Trophoblast cell (in vitro differentiated cells and primary cell): Measurements from ENCODE around the gene LPA.
"Not testable (repeated sequence)": the region's sequence is repeated elsewhere in the genome, so short reads cannot be mapped to it uniquely, and the experiment has no call there.

Experiments used
- DNase-seq, 2 donors: peaks; one replicate each; pipeline ENCODE4 v3.0.0-alpha.2; 2016
- H2AFZ ChIP-seq: 2 replicates; pipeline ENCODE4 v1.6.1; 2013; ENCODE audit warnings: low read length, moderate library complexity, mild to moderate bottlenecking; ENCODE audit not compliant: insufficient read depth, poor library complexity
- H2AK5ac ChIP-seq: 2 replicates; pipeline ENCODE4 v1.6.1; 2013; ENCODE audit warnings: mild to moderate bottlenecking, low read length
- H2BK120ac ChIP-seq: 2 replicates; pipeline ENCODE4 v1.6.1; 2013; ENCODE audit warnings: low read length, mild to moderate bottlenecking, moderate library complexity; ENCODE audit not compliant: insufficient read depth, poor library complexity
- H2BK12ac ChIP-seq: 2 replicates; pipeline ENCODE4 v1.6.1; 2013; ENCODE audit warnings: mild to moderate bottlenecking, low read length, moderate library complexity
- H2BK5ac ChIP-seq: 2 replicates; pipeline ENCODE4 v1.6.1; 2013; ENCODE audit warnings: low read length, low read depth, moderate library complexity, mild to moderate bottlenecking; ENCODE audit not compliant: poor library complexity
- H3K14ac ChIP-seq: 2 replicates; pipeline ENCODE4 v1.6.1; 2013; ENCODE audit warnings: mild to moderate bottlenecking, low read length
- H3K18ac ChIP-seq: 2 replicates; pipeline ENCODE4 v1.6.1; 2013; ENCODE audit warnings: mild to moderate bottlenecking, low read length
- H3K23ac ChIP-seq: 2 replicates; pipeline ENCODE4 v1.6.1; 2013; ENCODE audit warnings: low read length
- H3K27ac ChIP-seq: 2 replicates; pipeline ENCODE4 v1.5.1; 2013; ENCODE audit warnings: low read depth, mild to moderate bottlenecking, inconsistent platforms, low read length, moderate library complexity
- H3K27me3 ChIP-seq: 2 replicates; pipeline ENCODE4 v1.6.1; 2013; ENCODE audit warnings: inconsistent platforms, mild to moderate bottlenecking, low read length, moderate library complexity; ENCODE audit not compliant: insufficient read depth
- H3K36me3 ChIP-seq, 2 experiments: 1 replicate in 1 of 2; 2 replicates in 1 of 2; pipeline ENCODE4 v1.6.1; 2013; ENCODE audit warnings: low read length in 2 of 2, mild to moderate bottlenecking in 2 of 2, moderate library complexity in 1 of 2; ENCODE audit not compliant: insufficient read depth in 2 of 2, control insufficient read depth in 1 of 2
- H3K4ac ChIP-seq: 2 replicates; pipeline ENCODE4 v1.6.1; 2013; ENCODE audit warnings: low read depth, mild to moderate bottlenecking, low read length, moderate library complexity
- H3K4me1 ChIP-seq, 2 experiments: 1 replicate in 1 of 2; 2 replicates in 1 of 2; pipeline ENCODE4 v1.6.1; 2013; ENCODE audit warnings: low read length in 2 of 2, mild to moderate bottlenecking in 2 of 2, moderate library complexity in 1 of 2; ENCODE audit not compliant: insufficient read depth in 2 of 2, control insufficient read depth in 1 of 2
- H3K4me2 ChIP-seq: 2 replicates; pipeline ENCODE4 v1.6.1; 2013; ENCODE audit warnings: inconsistent platforms, mild to moderate bottlenecking, low read length, moderate library complexity
- H3K4me3 ChIP-seq: 2 replicates; pipeline ENCODE4 v1.5.1; 2013; ENCODE audit warnings: mild to moderate bottlenecking, low read depth, low read length, inconsistent platforms
- H3K79me1 ChIP-seq: one replicate; pipeline ENCODE4 v1.6.1; 2013; ENCODE audit warnings: low read length
- H3K79me2 ChIP-seq: 2 replicates; pipeline ENCODE4 v1.6.1; 2013; ENCODE audit warnings: low read length, mild to moderate bottlenecking; ENCODE audit not compliant: control insufficient read depth, insufficient read depth, poor library complexity
- H3K9ac ChIP-seq: 2 replicates; pipeline ENCODE4 v1.6.1; 2013; ENCODE audit warnings: mild to moderate bottlenecking, low read length
- H3K9me3 ChIP-seq: 2 replicates; pipeline ENCODE4 v1.6.1; 2013; ENCODE audit warnings: low read depth, mild to moderate bottlenecking, control low read depth, inconsistent platforms, low read length; ENCODE audit not compliant: insufficient read depth
- H4K12ac ChIP-seq: 2 replicates; pipeline ENCODE4 v1.6.1; 2013; ENCODE audit warnings: low read depth, mild to moderate bottlenecking, low read length, moderate library complexity
- H4K8ac ChIP-seq: 2 replicates; pipeline ENCODE4 v1.6.1; 2013; ENCODE audit warnings: low read depth, mild to moderate bottlenecking, low read length, moderate library complexity
- H4K91ac ChIP-seq: one replicate; pipeline ENCODE4 v1.6.1; 2013; ENCODE audit warnings: low read depth, mild to moderate bottlenecking, low read length, moderate library complexity
- WGBS: extraction: QIAGEN DNeasy Blood & Tissue Kit; methylation state at CpG from one replicate; pipeline ENCODE4 v1.1.7; 2013; ENCODE audit warnings: missing lambda C conversion rate; ENCODE audit not compliant: insufficient read length, insufficient coverage; ENCODE audit errors: extremely low coverage; 5-methylcytosine and 5-hydroxymethylcytosine counted together

Gene LPA

DNA sequence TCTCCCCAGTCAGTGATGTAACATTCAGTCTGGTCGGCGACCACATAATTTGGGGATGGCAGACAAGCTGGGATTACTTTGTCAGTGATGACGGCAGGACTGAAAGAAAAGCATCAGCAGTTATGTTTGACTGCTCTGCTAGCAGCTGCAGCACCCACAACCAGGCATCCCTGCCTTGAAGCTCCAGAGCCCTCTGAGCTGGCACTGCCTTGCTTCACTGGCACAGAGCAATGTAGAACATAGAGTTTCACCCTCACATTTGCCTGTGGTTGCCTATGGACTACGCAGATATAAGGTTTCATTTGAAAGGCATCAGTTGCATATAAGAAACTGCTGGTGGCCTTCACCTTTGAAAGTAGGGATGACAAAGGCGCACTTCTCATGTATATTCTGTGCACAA, 12.3 kb upstream of the LPA start:
- H3K9me3 ChIP-seq, H3K27me3 ChIP-seq, H3K9ac ChIP-seq, H2BK5ac ChIP-seq, H4K91ac ChIP-seq, H3K79me1 ChIP-seq, H3K4ac ChIP-seq, H3K18ac ChIP-seq, DNase-seq, H3K23ac ChIP-seq, H4K8ac ChIP-seq, H2AFZ ChIP-seq, H2BK12ac ChIP-seq, H3K36me3 ChIP-seq, H4K12ac ChIP-seq, H3K4me2 ChIP-seq, H2AK5ac ChIP-seq, H2BK120ac ChIP-seq, H3K4me3 ChIP-seq, H3K27ac ChIP-seq, H3K14ac ChIP-seq, H3K79me2 ChIP-seq, H3K4me1 ChIP-seq: not testable (repeated sequence)
- WGBS = no CpG with 5 or more reads among the region's 5 CpGs

- Histone ChIP-seq H2BK5ac (no peak overlapping the region), H3K9me3 (no peaks in the 10 kb centered on the region), H3K4me2 (no peak overlapping the region), H3K4ac (no peak overlapping the region), H3K4me3 (no peak overlapping the region), H2AK5ac (no peak overlapping the region), H2BK120ac (no peak overlapping the region), H2BK12ac (no peak overlapping the region), H3K79me2 (no peaks in the 10 kb centered on the region), H3K14ac (no peak overlapping the region), H3K27ac (no peak overlapping the region), H2AFZ (no peak overlapping the region), H4K91ac (no peak overlapping the region), H3K27me3 (no peaks in the 10 kb centered on the region), H4K12ac (no peak overlapping the region), H3K4me1 (no peaks in the 10 kb centered on the region), H3K9ac (no peak overlapping the region), H4K8ac (no peak overlapping the region), H3K79me1 (no peaks in the 10 kb centered on the region), H3K18ac (no peak overlapping the region), H3K36me3 (no peaks in the 10 kb centered on the region), H3K23ac (no peak overlapping the region)
- WGBS = no CpG with 5 or more reads among the region's 2 CpGs
- no peak for DNase-seq
Observed at GRCh38 chr6:160668589-160668988, 4.5 kb upstream of the LPA start.

GRCh38 chr6:160667639-160668481, 3.8 kb upstream of the LPA start:
- Histone ChIP-seq H3K9me3 (no peaks in the 10 kb centered on the region), H2BK120ac (no peak overlapping the region), H3K9ac (no peak overlapping the region), H3K36me3 (no peaks in the 10 kb centered on the region), H3K27ac (no peak overlapping the region), H4K12ac (no peak overlapping the region), H3K79me1 (no peaks in the 10 kb centered on the region), H3K4me2 (no peak overlapping the region), H4K91ac (no peak overlapping the region), H3K27me3 (no peaks in the 10 kb centered on the region), H2BK5ac (no peak overlapping the region), H3K23ac (no peak overlapping the region), H2BK12ac (no peak overlapping the region), H3K18ac (no peak overlapping the region), H4K8ac (no peak overlapping the region), H3K79me2 (no peaks in the 10 kb centered on the region), H3K4ac (no peak overlapping the region), H2AFZ (no peak overlapping the region), H3K14ac (no peak overlapping the region), H3K4me3 (no peak overlapping the region), H2AK5ac (no peak overlapping the region), H3K4me1 (no peaks in the 10 kb centered on the region)
- WGBS = no CpG with 5 or more reads among the region's 9 CpGs
- DNase-seq = peak in 1 of 2 donors; percentile 32

GRCh38 chr6:160662842-160663241, 1.2 kb downstream of the LPA start:
- H3K27me3 ChIP-seq = no peaks in the 10 kb centered on the region
- H4K12ac ChIP-seq = no peak overlapping the region
- no peak for DNase-seq
- no peak overlapping the region for H3K23ac ChIP-seq
- no peaks in the 10 kb centered on the region for H3K36me3 ChIP-seq
- no peaks in the 10 kb centered on the region for H3K4me1 ChIP-seq
- H2BK12ac ChIP-seq = no peak overlapping the region
- no peak overlapping the region for H2BK120ac ChIP-seq
- no peaks in the 10 kb centered on the region for H3K79me2 ChIP-seq
- H3K9me3 ChIP-seq = peaks cover 14% of the 10 kb centered on the region
- H3K14ac ChIP-seq = no peak overlapping the region
- no peaks in the 10 kb centered on the region for H3K79me1 ChIP-seq
- no peak overlapping the region for H2AFZ ChIP-seq
- no peak overlapping the region for H2BK5ac ChIP-seq
- no peak overlapping the region for H3K18ac ChIP-seq
- WGBS = no CpG with 5 or more reads among the region's 2 CpGs
- H3K9ac ChIP-seq = no peak overlapping the region
- no peak overlapping the region for H3K4me3 ChIP-seq
- H2AK5ac ChIP-seq = no peak overlapping the region
- H3K4me2 ChIP-seq = no peak overlapping the region
- H4K91ac ChIP-seq = no peak overlapping the region
- no peak overlapping the region for H3K4ac ChIP-seq
- no peak overlapping the region for H4K8ac ChIP-seq
- no peak overlapping the region for H3K27ac ChIP-seq
